ENCODE data around the gene TCF12.
"Not testable (repeated sequence)": the region's sequence is repeated elsewhere in the genome, so short reads cannot be mapped to it uniquely, and the experiment has no call there.

The TCF12 gene

DNA sequence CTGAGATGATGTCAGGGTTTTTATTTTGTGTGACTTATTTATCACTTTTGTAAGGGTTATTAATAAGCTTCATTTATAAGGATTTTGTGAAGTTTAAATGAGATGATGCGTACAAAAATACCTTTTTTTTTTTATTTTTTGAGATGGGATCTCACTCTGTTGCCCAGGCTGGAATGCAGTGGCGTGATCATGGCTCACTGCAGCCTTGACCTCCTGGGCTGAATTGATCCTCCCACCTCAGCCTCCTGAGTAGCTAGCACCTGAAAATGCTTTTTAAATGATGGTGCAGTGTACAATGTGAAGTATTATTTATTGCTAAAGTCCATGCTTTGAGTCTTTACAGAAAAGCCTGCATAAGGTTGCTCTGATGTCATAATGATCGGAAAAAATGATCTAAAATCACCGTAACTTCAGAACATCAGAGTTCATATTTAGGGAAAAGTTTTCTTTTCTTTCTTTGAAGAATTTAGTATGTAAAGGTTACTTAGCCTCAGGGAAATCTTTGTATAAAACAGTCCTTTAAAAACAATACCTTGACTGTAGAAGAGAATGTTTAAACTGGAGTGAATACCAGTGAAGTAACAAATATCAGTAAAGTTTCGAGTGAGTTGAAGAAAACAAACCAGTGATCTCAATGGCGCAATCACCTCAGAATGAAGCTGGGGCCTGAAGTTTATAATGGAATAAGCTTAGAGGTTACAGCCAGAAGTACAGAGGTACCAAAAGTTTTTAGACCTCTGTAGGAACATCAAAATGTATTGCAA is 29.7 kb downstream of the TCF12 start:
- DNase-seq (ENCODE audit: low read depth in 2 of 2): no peak

DNA sequence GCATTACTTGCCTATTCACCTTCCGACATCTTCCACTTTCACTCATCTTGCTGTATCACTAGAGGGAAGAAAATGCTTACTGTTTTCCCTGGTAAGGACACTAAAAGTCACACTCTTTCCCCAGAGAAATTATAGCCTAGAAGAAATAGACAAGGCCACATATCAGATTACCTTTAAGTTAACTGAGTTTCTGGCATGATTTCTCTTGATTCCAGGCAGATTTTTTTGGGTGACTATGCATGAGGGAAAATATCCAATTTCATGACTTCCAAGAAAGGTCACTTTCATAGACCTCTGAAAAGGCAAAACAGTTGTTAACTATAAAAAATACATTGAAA is 30.3 kb downstream of the TCF12 start:
- no peak for DNase-seq (ENCODE audit: low read depth in 2 of 2)

DNA sequence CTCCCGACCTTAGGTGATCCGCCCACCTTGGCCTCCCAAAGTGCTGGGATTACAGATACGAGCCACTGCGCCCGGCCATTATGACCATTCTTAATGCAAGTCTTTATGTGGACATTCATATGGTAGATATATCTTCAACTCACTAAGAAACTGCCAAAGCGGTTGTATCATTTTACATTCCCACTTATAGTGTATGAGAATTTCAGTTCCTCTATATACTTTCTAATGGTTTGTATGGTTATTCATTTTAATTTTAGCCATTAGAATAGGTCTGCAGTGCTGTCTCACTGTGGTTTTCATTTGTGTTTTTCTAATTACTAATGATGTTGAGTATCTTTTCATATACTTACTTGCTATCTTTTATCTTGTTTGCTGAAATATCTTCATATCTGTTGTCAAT is 32.5 kb downstream of the TCF12 start:
- no peak for DNase-seq (ENCODE audit: low read depth in 2 of 2)

DNA sequence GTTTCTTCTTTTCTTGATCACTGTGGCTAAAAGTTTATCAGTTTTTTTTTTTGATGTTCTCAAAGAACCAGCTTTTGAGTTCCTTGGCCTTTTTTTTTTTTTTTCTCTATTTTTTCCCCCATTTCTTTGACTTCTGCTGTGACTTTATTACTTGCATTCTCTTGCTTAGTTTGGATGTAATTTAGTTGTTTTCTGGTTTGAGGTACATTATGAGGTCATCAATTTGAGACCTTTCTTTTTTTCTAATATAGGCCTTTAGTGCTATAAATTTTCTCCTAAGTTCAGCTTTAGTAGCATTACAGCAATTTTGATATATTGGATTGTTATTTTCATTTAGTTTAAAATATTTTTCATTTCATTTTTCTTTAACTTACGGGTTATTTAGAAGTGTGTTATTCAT is 35.3 kb downstream of the TCF12 start:
- no peak for DNase-seq (ENCODE audit: low read depth in 2 of 2)

DNA sequence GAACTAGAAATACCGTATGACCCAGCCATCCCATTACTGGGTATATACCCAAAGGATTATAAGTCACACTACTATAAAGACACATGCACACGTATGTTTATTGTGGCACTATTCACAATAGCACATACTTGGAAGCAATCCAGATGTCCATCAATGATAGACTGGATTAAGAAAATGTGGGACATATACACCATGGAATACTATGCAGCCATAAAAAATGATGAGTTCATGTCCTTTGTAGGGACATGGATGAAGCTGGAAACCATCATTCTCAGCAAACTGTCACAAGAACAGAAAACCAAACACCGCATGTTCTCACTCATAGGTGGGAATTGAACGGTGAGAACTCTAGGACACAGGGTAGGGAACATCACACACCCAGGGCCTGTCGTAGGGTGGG is 36.6 kb downstream of the TCF12 start:
- not testable (repeated sequence) for DNase-seq (ENCODE audit: low read depth in 2 of 2)

DNA sequence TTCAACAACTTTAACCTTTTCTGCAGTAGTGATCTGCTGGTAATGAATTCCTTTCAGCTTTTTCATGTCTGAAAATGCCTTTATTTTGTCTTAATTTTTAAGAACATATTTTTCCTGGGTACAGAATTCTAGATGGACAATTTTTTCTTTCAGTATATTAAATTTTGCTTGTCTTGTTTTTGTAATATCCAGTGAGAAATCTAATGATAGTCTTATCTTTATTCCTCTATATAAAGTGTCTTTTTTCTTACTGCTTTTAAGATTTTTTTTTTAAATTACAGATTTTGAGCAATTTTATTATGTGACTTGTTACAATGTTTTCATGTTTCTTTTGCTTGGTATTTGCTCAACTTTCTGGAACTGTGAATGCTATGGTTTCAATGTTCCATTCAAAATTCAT is 38.1 kb downstream of the TCF12 start:
- no peak for DNase-seq (ENCODE audit: low read depth in 2 of 2)

DNA sequence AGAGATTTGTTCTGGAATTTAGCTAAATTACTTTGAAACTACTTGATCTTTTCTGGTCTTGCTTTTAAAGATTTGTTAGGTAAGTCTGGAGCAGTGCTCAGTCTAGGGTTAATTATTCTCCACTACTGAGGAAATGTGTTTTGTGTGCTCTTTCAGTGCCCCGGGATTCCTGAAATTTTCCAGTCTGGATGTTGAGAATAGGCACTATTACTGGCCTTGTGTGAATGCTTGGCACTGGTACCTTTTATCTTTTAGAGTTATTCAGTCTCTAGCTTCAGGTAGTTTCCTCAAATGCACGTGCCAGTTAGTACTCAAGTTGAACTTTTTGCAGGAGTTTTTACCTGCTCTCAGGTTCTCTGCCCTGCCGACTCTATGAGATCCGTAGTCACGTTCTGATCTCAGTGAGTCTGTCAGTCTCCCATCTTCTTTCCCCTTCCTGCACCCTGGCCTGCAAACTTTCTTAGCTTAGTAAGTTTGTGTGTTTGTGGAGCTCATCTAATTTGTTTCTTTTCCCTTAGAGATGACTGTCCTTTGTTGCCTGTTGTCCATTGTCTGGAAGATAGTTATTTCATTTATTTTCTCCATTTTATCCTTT is 39.5 kb downstream of the TCF12 start:
- no peak for DNase-seq (ENCODE audit: low read depth in 2 of 2)

DNA sequence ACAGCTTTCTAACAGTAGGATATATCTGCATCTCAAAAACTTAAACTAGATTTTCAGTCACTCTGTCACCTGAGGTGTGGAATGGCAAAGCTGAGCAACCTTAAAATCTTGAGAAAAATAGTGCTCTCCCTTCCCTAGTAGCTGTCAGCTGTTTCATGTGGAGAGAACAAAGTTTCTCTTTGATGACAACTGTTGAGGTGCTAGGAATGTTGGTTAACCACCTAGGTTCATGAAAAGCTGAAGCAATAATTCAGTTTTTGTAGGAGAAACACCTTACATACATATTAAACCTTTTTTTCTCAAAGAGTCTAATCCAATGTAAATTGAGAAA is 40.8 kb downstream of the TCF12 start:
- DNase-seq (ENCODE audit: low read depth in 2 of 2): no peak

DNA sequence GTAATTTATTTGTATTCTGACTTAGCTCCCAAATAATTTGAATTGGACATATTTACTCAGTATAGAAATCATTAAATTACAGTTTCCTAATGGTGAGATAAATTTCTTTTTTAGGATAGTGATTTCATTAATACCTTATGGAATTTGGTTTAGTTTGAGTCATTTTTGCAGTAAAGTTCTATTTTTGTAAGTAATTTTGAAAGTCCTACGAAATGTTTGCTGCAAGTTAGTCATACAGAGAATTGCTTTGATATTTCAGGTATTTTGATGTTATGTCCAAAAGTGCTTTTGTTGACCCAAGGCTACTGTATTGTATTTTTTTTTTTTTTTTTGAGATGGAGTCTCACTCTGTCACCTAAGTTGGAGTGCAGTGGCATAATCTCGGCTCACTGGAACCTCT is 41.7 kb downstream of the TCF12 start:
- DNase-seq (ENCODE audit: low read depth in 2 of 2): no peak

DNA sequence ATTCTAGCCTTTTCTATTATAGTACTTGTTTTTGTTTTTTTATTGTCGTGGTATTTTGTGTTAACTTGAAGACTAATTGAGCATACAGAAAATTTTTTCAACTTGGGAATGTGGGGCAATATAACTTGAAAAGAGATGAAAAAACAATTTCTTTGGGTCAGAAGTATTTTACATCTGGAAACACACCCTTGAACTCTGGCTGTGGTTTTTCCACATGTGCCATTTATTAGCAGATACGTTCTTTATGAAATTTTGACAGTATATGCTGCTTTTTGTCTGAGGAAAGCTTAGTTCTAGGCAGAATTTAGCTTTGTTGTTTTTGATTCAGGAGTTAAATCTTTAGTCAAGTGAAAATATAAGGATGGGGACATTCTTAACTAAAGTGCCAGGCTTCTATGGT is 44.7 kb downstream of the TCF12 start:
- no peak for DNase-seq (ENCODE audit: low read depth in 2 of 2)

DNA sequence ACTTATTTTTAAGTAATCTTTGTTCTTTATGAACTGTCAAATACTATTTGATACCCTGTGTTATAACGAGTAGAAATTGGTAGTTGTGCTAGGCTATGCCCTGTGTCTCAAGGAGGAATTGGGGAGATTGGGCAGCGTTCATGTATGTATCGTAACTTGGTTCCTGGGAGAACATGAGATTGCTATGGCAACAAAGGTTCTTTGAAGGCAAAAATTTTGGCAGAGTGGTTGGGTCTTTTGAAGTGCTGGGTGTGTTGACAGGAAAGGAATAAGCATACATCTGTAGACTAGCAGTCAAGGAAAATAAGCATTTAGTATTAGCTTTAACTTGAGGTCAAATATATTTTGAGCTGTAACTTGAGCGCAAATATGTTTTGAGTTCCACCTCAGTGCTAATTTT is 45.3 kb downstream of the TCF12 start:
- DNase-seq (ENCODE audit: low read depth in 2 of 2): no peak

DNA sequence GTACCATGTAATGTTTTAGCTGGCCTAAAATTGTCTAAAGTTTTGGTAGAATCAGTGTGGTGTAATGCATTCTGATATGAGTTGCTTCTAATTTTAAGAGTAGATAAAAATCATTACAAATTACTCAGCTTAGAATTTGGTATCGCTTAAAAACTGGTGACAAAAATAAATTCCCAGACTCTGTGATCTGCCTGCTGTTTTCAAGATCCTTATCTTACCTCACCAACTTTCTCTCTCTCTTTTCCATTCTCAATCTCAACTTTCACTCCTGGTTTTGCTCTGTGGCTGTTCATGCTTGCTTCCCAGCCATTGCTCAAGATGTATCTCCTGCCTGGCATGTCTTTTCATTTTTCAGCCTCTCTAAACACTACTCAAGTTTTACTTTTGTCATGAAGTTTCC is 45.7 kb downstream of the TCF12 start:
- no peak for DNase-seq (ENCODE audit: low read depth in 2 of 2)

DNA sequence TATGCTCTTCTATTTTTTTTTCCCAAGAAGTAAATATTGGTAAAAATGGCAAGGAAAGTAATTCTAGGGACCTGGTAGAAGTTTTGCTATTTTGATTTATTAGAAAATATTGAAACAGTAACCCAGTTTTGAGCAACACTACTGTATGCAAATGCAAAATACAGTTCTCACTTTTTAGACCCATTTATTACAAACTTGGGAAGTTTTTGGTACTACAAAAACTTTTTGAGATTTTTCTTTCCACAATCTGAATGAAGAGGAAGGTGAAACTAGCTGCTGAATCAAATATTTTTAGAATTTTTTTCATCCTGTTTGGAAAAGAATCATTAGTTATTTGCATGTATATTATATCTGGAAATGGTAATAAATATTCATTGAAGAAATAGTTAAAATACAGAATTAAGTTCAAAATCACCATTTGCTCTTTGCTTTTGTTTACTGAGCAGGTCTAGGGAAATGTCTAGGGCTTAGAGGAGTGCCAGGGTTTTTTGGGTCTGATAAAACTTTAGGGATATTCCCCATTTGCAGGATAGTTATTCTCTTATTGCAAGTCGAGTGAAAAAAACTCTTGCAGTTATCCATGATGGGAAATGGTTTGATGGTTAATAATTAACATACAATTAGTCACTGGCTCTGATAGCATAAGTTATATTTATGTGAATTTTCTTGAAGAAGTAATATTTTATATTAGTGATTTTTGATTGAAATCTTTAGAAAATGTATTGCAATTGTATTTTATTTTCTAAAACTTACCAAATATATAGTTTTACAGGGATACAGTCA is 47.0 kb downstream of the TCF12 start:
- no peak for DNase-seq (ENCODE audit: low read depth in 2 of 2)

DNA sequence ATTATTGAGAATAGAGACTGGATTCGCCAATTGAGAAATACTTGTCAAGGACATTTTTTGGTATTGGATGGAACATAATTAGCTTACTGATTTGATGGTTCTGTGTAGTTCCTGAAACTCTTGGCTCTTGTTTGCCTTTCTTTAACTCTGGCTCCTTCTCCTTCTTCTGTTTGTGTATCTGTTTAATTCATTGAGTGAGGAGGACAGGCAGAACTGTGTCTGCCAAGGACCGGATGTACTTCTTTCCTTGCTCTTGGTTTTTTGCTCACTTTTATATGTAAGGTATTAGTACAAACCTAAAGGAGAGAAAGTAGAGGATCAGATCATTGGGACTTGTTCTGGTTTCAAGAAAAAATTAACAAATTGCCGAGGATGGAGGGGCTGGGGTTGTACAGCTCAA is 48.9 kb downstream of the TCF12 start:
- no peak for DNase-seq (ENCODE audit: low read depth in 2 of 2)

DNA sequence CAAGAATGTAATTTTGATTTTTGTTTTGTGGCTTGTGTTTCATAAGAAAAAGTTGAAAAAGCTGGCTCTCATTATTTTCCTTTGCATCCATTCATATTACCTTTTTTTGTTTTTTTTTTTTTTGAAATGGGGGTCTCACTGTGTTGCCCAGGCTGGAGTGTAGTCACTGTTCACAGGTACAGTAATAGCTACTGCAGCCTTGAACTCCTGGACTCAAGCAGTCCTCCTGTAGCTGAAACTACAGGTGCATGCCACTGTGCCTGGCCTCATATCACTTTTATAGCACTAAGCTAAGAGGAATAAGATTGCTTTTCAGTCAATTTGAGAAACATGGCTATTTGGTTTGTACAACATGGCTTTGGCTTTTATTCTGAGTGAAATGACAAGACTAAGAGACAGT is 49.8 kb downstream of the TCF12 start:
- DNase-seq (ENCODE audit: low read depth in 2 of 2): no peak

DNA sequence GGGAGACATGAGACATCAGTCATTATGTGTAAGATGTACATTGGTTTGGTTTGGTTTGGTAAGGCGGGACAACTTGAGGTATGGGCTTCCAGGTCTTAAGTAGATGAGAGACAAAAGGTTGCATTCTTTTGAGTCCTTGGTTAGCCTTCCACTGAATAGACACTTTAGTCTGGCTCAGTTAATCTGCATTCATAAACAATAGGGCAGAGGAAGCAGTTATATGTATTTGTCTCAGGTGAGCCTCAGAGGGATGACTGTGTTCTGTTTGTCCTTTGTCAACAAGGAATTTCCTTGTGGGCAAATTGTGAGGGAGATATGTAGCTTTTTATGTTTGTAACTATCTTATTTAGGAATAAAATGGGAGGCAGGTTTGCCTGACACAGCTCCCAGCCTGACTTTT is 50.4 kb downstream of the TCF12 start:
- no peak for DNase-seq (ENCODE audit: low read depth in 2 of 2)

DNA sequence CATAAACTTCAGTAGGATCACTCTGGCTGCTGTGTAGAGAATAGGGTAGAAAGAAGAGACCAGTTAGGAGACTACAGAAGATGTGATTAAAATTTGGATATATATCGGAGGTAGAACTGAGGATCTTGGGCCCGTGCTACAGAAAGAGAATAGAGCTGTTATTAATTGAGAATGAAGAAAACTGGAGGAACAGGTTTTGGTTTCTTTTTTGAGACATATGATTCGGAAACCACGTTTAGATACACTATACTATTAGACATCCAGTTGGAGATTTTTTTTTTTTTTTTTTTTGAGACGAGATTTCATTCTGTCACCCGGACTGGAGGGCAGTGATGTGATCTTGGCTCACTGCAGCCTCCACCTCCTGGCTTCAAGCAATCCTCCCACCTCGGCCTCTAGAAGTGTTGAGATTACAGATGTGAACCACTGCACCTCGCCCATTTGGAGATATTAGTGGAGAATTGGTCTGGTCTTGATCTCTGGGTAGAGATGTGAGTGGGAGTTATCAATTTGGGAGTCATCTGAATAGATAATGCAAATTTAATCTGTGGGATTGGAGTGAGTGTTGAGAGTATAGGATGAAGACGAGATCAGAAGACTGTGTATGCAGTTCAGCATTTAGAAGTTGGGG is 50.9 kb downstream of the TCF12 start:
- no peak for DNase-seq (ENCODE audit: low read depth in 2 of 2)

DNA sequence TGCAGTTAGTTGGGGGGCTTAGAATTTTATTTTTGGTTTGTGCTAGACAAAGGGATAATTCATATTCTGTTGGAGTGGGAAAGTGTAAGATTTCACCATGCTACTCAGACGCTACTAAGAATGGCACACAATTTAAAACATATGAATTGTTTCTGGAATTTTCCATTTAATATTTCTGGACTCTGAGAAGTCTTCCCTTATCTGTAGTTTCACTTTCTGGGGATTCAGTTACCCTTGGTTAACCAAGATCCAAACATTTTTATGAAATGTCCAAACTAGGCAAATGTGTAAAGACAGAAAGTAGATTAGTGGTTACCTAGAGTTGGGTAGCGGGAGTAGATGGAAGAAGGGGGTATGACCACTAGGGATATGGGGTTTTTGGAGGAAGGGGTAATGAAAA is 53.1 kb downstream of the TCF12 start:
- DNase-seq (ENCODE audit: low read depth in 2 of 2): no peak

DNA sequence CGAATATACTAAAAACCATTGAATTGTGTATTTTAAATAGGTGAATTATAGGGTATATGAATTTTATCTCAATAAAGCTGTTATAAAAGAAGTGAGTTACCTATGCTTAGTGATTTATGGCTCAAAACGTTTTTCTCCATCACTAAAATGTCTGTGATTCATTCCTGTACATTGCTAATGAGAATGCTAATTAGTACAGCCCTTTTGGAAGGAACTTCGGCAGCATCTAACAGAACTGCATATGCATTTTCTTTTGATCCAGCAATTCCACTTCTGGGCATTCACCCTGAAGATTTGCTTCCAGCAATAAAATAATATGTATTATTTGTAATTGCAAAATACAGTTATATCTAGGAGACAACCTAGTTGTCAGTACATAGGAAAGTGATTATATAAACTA is 53.6 kb downstream of the TCF12 start:
- DNase-seq (ENCODE audit: low read depth in 2 of 2): no peak

DNA sequence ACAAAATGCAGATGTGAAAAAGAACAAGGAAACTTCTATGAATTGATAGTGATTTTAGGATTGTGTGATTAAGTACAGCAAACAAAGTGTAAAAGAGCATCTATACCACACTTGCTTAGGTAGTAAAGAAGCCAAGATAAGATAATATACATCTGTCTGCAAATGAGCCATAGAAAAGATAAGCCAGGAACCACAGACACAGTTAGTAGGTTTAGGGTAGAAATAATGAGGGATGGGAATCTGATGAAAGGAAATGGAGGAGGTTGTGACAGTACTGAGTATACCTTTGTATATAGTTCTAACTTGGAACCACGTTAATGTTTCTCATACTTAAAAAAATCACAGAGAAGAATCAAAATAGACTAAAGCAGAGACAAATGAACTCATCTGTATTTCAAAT is 54.0 kb downstream of the TCF12 start:
- no peak for DNase-seq (ENCODE audit: low read depth in 2 of 2)

DNA sequence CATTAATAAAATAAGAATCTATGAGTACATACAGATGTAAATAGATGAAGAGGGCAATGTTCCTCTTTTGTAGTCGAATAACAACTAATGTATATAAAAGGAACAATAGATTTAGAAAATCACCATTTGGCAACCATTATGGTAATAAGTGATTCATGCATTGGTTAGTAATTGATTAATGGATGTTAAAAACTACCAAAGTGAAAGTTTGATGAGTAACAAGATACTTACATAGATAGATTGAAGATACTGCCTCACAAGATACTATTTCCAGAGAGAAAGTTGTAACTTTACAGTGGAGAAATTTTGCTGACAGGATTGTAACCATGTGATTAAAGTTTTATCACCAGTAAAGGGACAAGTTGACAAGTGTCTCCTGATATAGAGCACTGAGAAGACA is 55.0 kb downstream of the TCF12 start:
- no peak for DNase-seq (ENCODE audit: low read depth in 2 of 2)

DNA sequence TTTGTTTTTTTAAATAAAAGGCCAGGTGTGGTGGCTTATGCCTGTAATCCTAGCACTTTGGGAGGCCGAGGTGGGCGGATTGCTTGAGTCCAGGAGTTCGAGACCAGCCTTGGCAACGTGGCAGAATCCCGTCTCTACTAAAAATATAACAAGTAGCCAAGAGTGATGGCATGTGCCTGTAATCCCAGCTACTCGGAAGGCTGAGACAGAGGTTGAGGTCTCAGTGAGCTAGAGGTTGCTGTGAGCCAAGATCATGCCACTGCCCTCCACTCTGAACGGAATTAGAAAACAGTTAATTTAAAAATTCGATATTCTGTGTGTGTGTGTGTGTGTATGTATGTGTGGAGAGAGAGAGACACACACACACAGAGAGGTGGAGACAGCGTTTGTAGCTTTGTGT is 58.8 kb downstream of the TCF12 start:
- no peak for DNase-seq (ENCODE audit: low read depth in 2 of 2)
